ENCODE results near the gene TIAM2. TPM values are rescaled to one million over a fixed set of nuclear protein-coding genes. Genes with fewer than 3 reads are reported as not detected.

Gene TIAM2
- total RNA-seq, 2 experiments from 2014 or later: 5.4 to 6.2 TPM

DNA sequence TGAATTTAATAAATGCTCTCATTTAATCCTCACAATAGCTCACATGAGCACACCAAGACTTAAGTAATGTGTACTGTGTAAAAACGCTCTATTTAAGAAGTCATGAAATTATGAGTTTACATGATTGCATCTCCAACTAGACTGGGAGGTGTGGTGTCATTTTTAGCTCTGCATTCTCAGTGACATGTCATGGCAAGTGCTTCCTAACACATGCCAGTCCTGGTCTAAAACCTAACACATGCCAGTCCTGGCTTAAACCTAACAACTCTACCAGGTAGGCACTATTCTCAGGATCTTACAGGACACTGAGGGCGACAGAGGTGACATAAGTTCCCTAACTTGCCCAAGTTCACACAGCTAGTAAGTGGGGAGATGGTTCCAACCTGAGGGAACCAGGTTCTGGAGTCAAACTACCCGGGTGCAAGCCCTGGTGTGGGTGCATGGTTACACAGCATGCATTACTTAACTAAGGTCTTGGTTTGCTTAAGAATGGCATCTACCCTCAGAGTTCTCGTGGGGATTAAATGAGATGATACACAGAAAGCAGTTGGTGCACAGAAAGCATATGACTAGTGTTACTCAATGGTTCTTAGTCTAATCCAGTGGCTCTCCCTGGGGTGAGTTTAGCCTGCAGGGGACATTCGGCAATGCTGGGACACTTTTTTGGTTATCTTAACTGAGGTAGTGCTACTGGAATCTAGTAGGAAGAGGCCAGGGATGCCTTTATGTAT lies 283.4 kb downstream of the TIAM2 start:
- H4K20me1 ChIP-seq (ENCODE audit: insufficient read depth, low read length): no peaks in the 10 kb centered on the region
- no peaks in the 10 kb centered on the region for H3K79me2 ChIP-seq (ENCODE audit: insufficient read depth, low read depth, low read length)
- no peak overlapping the region for H3K4me2 ChIP-seq (ENCODE audit: low read length)
- ChIA-PET POLR2A (interaction anchor here (1.4 to 1.5 kb wide), 3 partner anchors 10 to 22 kb away, joined by 5 to 7 read pairs (median 6); no protein-coding TSS in a partner anchor), CTCF (ENCODE audit: unreplicated experiment) (interaction anchor here (0.9 kb wide), 1 partner anchor 10 kb away, joined by 3 read pairs; no protein-coding TSS in a partner anchor)
- intact Hi-C loops (cut with micrococcal nuclease; ENCODE audit: unreplicated experiment): no loop called here
- no peak for DNase-seq (ENCODE audit: low spot score)
- H3K27ac ChIP-seq (ENCODE audit: low read depth, low read length, poor library complexity, severe bottlenecking): no peak overlapping the region
- H3K9me2 ChIP-seq (ENCODE audit: insufficient read depth, low read length): no peaks in the 10 kb centered on the region
- H3K4me1 ChIP-seq (ENCODE audit: insufficient read depth, low read length, poor library complexity, severe bottlenecking): no peaks in the 10 kb centered on the region
- H3K4me3 ChIP-seq (ENCODE audit: low read depth, low read length, poor library complexity, severe bottlenecking): no peak overlapping the region
- no peak overlapping the region for H2AFZ ChIP-seq (ENCODE audit: low read length)
- no TSS peak for BruUV-seq (replicated peaks)
- no peaks in the 10 kb centered on the region for H3K9me3 ChIP-seq (ENCODE audit: low read length)
- H3K36me3 ChIP-seq (ENCODE audit: insufficient read depth, low read length): peaks cover 90% of the 10 kb centered on the region
- TF ChIP-seq, protein P1, sequence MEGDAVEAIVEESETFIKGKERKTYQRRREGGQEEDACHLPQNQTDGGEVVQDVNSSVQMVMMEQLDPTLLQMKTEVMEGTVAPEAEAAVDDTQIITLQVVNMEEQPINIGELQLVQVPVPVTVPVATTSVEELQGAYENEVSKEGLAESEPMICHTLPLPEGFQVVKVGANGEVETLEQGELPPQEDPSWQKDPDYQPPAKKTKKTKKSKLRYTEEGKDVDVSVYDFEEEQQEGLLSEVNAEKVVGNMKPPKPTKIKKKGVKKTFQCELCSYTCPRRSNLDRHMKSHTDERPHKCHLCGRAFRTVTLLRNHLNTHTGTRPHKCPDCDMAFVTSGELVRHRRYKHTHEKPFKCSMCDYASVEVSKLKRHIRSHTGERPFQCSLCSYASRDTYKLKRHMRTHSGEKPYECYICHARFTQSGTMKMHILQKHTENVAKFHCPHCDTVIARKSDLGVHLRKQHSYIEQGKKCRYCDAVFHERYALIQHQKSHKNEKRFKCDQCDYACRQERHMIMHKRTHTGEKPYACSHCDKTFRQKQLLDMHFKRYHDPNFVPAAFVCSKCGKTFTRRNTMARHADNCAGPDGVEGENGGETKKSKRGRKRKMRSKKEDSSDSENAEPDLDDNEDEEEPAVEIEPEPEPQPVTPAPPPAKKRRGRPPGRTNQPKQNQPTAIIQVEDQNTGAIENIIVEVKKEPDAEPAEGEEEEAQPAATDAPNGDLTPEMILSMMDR (conservative IDR thresholded peaks at IDR 0.05; ENCODE audit: low read length): no peak
- no peak for TF ChIP-seq EZH2phosphoT487 (IDR thresholded peaks at IDR 0.05; ENCODE audit: borderline replicate concordance, low read depth, low read length)

DNA sequence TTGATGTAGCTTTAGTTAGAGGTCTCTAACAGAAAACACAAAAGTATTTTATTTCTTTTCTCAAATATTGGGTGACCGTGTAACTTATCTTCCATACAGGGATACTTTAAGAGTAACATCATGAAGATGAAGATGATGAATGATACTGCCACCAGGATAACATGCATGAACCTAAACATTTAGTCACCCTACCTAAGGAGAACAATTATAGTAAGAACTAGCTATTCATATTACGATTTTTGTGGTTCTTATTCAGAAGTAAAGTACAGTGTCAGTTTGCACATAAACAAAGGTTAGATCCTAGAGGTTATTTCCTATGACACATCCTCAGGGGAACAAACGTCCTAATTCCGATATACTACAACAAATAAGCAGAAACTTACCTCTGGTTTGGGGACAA lies 289.7 kb downstream of the TIAM2 start:
- H3K9me2 ChIP-seq (ENCODE audit: insufficient read depth, low read length): no peaks in the 10 kb centered on the region
- peaks cover 3% of the 10 kb centered on the region; the same call in 1 of the 2 replicates for H4K20me1 ChIP-seq (ENCODE audit: insufficient read depth, low read length)
- no peak overlapping the region for H3K27ac ChIP-seq (ENCODE audit: low read depth, low read length, poor library complexity, severe bottlenecking)
- POLR2A ChIA-PET: interaction anchor here (1.0 kb wide), 1 partner anchor 15 kb away, joined by 3 read pairs; no protein-coding TSS in a partner anchor
- no peak overlapping the region for H3K4me3 ChIP-seq (ENCODE audit: low read depth, low read length, poor library complexity, severe bottlenecking)
- TF ChIP-seq, protein P1 (conservative IDR thresholded peaks at IDR 0.05; ENCODE audit: low read length): no peak
- no peak for TF ChIP-seq EZH2phosphoT487 (IDR thresholded peaks at IDR 0.05; ENCODE audit: borderline replicate concordance, low read depth, low read length)
- H3K36me3 ChIP-seq (ENCODE audit: insufficient read depth, low read length): peaks cover 86% of the 10 kb centered on the region
- H3K4me2 ChIP-seq (ENCODE audit: low read length): no peak overlapping the region
- H2AFZ ChIP-seq (ENCODE audit: low read length): no peak overlapping the region
- H3K9me3 ChIP-seq (ENCODE audit: low read length): no peaks in the 10 kb centered on the region
- no TSS peak for BruUV-seq (replicated peaks)
- CTCF ChIA-PET (ENCODE audit: unreplicated experiment): no interaction called here
- no peaks in the 10 kb centered on the region for H3K4me1 ChIP-seq (ENCODE audit: insufficient read depth, low read length, poor library complexity, severe bottlenecking)
- H3K79me2 ChIP-seq (ENCODE audit: insufficient read depth, low read depth, low read length): no peaks in the 10 kb centered on the region
- DNase-seq (ENCODE audit: low spot score): no peak
- intact Hi-C loops (cut with micrococcal nuclease; ENCODE audit: unreplicated experiment): no loop called here

DNA sequence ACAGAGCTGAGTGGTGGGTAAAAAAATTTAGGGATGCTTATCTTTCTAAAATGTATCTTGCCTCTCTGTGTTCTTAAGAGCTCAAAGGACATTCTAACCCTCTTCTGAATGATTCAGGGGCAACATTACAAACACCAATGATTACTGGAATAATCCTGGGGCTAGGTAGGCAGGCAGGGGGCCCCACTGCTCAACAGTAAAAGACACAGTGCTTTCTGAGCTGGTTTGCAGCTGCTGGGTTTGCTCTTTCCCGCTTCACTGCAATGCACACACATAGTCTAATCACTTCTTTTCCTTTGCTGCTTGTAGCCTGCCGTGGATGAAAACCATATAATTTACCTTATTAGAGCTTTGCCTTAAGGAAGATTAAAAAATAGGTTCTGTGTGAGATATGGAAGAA lies 292.6 kb downstream of the TIAM2 start:
- intact Hi-C loops (cut with micrococcal nuclease; ENCODE audit: unreplicated experiment): no loop called here
- peaks cover 3% of the 10 kb centered on the region; the same call in 1 of the 2 replicates for H4K20me1 ChIP-seq (ENCODE audit: insufficient read depth, low read length)
- H3K4me2 ChIP-seq (ENCODE audit: low read length): no peak overlapping the region
- no peak overlapping the region for H3K27ac ChIP-seq (ENCODE audit: low read depth, low read length, poor library complexity, severe bottlenecking)
- no peak overlapping the region for H3K4me3 ChIP-seq (ENCODE audit: low read depth, low read length, poor library complexity, severe bottlenecking)
- ChIA-PET POLR2A (interaction anchor here (0.6 to 3.4 kb wide), 6 partner anchors 10 to 26 kb away, joined by 3 to 18 read pairs (median 6); partner anchors contain the start of gene TFB1M), CTCF (ENCODE audit: unreplicated experiment) (no interaction called here)
- no peaks in the 10 kb centered on the region for H3K9me2 ChIP-seq (ENCODE audit: insufficient read depth, low read length)
- no peaks in the 10 kb centered on the region for H3K4me1 ChIP-seq (ENCODE audit: insufficient read depth, low read length, poor library complexity, severe bottlenecking)
- BruUV-seq (replicated peaks): no TSS peak
- TF ChIP-seq, protein P1 (conservative IDR thresholded peaks at IDR 0.05; ENCODE audit: low read length): no peak
- TF ChIP-seq EZH2phosphoT487 (IDR thresholded peaks at IDR 0.05; ENCODE audit: borderline replicate concordance, low read depth, low read length): no peak
- H3K79me2 ChIP-seq (ENCODE audit: insufficient read depth, low read depth, low read length): no peaks in the 10 kb centered on the region
- H3K36me3 ChIP-seq (ENCODE audit: insufficient read depth, low read length): peaks cover 89% of the 10 kb centered on the region
- H2AFZ ChIP-seq (ENCODE audit: low read length): no peak overlapping the region
- DNase-seq (ENCODE audit: low spot score): no peak
- H3K9me3 ChIP-seq (ENCODE audit: low read length): no peaks in the 10 kb centered on the region
